GM10847 (cell line): ENCODE data around the gene STPG1.

ENCODE experiments used
- POLR2A ChIP-seq: IDR thresholded peaks from 2 replicates; pipeline ENCODE4 v1.6.1; 2011; ENCODE audit not compliant: insufficient read length; ENCODE audit errors: extremely low read depth

The STPG1 gene

GRCh38 chr1:24369199-24369598 is 44.4 kb downstream of the STPG1 start:
- TF ChIP-seq POLR2A: no peak

GRCh38 chr1:24366707-24367106 is 46.9 kb downstream of the STPG1 start:
- TF ChIP-seq POLR2A: no peak

- TF ChIP-seq POLR2A: no peak
Observed at GRCh38 chr1:24364975-24365678, 48.5 kb downstream of the STPG1 start.

GRCh38 chr1:24364605-24364974 is 49.0 kb downstream of the STPG1 start:
- no peak for TF ChIP-seq POLR2A

- no peak for TF ChIP-seq POLR2A
Observed at GRCh38 chr1:24363994-24364393, 49.6 kb downstream of the STPG1 start.

- TF ChIP-seq POLR2A: no peak
Observed at GRCh38 chr1:24362982-24363614, 50.5 kb downstream of the STPG1 start.

- no peak for TF ChIP-seq POLR2A
Observed at GRCh38 chr1:24362396-24362795, 51.2 kb downstream of the STPG1 start.

- TF ChIP-seq POLR2A: no peak
Observed at GRCh38 chr1:24361811-24362210, 51.8 kb downstream of the STPG1 start.

- no peak for TF ChIP-seq POLR2A
Observed at GRCh38 chr1:24360681-24361080, 52.9 kb downstream of the STPG1 start.

- TF ChIP-seq POLR2A: no peak
Observed at GRCh38 chr1:24357038-24357437, 56.5 kb downstream of the STPG1 start.

GRCh38 chr1:24355466-24355865 is 58.1 kb downstream of the STPG1 start:
- TF ChIP-seq POLR2A: no peak

GRCh38 chr1:24353292-24353891 is 60.2 kb downstream of the STPG1 start:
- no peak for TF ChIP-seq POLR2A

GRCh38 chr1:24351918-24352627 is 61.5 kb downstream of the STPG1 start:
- TF ChIP-seq POLR2A: no peak

- no peak for TF ChIP-seq POLR2A
Observed at GRCh38 chr1:24351247-24351646, 62.3 kb downstream of the STPG1 start.

- no peak for TF ChIP-seq POLR2A
Observed at GRCh38 chr1:24349891-24350290, 63.7 kb downstream of the STPG1 start.

- no peak for TF ChIP-seq POLR2A
Observed at GRCh38 chr1:24348196-24348595, 65.4 kb downstream of the STPG1 start.
